Peyer's patch (tissue), 4 donors: ENCODE measurements around the gene HSP90AA1.
A peak's percentile ranks its signal among the peaks of the same experiment; 100 is the strongest.

ENCODE experiments used
- CTCF ChIP-seq, 6 experiments: fragments of 450-650 bp in 4 of 6; fragments of 200-600 bp in 2 of 6; sonication (generic) in 1 of 6; IDR thresholded peaks; one replicate each; pipeline ENCODE4 v1.5.1; 2017 to 2019; ENCODE audit warnings: antibody characterized with exemption in 6 of 6, mild to moderate bottlenecking in 3 of 6, moderate library complexity in 1 of 6
- POLR2A ChIP-seq, 2 donors: fragments of 450-650 bp; IDR thresholded peaks; one replicate each; pipeline ENCODE4 v1.5.1; 2017; ENCODE audit warnings: antibody characterized with exemption in 2 of 2, mild to moderate bottlenecking in 2 of 2, moderate library complexity in 2 of 2

GRCh38 chr14:102063109-102063807, 23.6 kb downstream of the HSP90AA1 start:
- TF ChIP-seq CTCF (IDR thresholded peaks at IDR 0.05) = peak in 4 of 6 experiments; percentile 45 to 55 (median 48)
- TF ChIP-seq POLR2A (IDR thresholded peaks at IDR 0.05) = no peak
